HG03097 (cell line): ENCODE measurements around the gene USP31.
"Not testable (repeated sequence)": the region's sequence is repeated elsewhere in the genome, so short reads cannot be mapped to it uniquely, and the experiment has no call there.

Experiments used
- ATAC-seq: cut with Tn5 transposase; IDR thresholded peaks from one replicate; pipeline ENCODE4 v1.9.1; 2021; ENCODE audit not compliant: unreplicated experiment, low FRiP score

Gene USP31

DNA sequence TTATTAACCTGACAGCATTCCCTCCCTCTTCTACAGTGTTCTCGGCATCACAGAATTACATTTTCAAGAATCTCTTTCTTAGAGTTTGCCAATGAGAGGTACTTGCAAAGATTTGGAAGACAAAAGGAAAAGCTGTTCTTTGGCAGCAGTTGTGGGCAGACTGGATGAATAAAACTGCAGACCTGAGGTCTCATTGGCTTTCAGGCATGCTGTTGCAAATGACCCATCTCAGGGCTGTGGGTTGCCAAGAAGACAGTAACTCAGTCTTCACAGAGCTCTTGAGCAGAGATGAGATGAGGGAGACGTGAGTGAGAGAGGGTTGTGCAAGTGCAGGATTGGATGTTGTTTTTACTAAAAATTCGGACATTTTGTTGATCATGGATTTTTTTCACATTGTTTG lies 11.3 kb upstream of the USP31 start:
- ATAC-seq: no peak

DNA sequence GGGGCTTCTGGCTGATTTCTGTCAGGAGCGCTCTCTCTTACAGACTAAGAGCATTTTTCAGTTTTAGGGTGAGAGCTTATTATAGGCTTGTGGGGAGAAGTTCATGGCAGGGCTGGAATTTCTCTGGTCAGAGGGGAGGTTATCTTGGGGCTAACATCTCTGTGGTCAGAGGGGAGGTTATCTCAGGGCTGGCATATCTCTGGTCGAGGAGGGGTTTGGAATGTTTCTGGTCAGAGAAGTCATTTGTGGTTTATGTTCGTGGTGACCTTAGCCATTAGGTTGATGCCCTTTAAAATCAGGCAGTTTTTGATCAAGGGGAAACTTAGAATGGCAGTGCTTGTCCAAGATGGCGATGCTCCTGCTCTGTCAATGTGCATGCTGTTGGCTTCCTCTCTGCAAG lies 10.8 kb upstream of the USP31 start:
- ATAC-seq: no peak

DNA sequence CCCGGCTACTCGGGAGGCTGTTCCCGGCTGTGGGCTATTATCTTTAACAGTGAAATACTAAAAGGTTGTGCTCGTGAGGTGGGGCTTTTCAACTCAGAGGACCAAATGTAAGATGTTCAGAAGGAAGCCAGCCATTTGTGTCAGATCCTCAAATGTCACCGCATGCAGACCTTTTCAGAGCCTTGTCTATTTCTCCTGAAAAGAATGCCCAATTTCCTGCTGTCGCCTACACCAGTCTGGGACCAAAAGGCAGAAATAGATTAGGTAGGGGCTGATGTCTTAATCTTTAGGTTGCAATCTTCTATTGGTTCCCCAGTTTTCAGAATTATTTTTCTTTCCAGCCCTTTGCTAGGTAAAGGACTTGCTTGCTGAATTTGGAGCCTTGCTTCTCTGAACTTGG lies 8.9 kb upstream of the USP31 start:
- no peak for ATAC-seq

DNA sequence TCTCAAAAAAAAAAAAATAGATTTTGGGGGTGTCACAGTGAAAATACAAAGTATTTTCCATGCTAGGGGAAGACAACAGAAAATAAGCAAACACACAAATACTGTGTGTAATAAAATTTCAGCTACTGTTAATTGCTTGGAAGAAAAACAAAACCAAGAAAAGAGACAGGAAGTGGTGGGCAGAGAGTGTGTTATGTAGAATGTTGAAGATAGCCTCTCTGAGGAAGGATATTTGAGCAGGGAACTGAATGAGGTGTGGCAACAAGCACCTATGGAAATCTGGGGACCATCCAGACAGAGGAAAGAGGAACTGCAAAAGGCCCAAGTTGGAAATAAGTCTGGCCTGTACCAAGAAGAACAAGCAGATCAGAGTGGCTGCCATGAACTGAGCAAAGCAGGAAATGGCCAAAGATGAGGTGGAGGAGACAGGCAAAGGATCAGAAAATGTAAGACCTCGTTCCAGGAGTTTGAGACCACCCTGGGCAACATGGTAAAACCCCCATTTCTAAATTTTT lies 7.8 kb upstream of the USP31 start:
- no peak for ATAC-seq

DNA sequence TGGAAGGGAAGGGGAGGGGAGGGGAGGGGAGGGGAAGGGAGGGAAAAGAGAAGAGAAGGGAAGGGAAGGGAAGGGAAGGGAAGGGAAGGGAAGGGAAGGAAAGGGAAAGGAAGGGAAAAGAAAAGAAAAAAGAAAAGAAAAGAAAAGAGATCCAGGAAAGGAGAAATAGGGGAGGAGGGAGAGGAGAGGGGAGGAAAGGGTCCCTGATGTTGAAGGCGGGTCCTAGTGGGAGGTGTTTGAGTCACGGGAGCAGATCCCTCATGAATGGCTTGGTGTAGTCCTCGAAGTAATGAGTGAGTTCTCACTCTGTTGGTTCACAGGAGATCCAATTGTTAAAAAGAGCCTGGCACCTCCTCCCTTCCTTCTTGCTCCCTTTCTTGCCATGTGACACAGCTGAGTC lies 6.9 kb upstream of the USP31 start:
- no peak for ATAC-seq

DNA sequence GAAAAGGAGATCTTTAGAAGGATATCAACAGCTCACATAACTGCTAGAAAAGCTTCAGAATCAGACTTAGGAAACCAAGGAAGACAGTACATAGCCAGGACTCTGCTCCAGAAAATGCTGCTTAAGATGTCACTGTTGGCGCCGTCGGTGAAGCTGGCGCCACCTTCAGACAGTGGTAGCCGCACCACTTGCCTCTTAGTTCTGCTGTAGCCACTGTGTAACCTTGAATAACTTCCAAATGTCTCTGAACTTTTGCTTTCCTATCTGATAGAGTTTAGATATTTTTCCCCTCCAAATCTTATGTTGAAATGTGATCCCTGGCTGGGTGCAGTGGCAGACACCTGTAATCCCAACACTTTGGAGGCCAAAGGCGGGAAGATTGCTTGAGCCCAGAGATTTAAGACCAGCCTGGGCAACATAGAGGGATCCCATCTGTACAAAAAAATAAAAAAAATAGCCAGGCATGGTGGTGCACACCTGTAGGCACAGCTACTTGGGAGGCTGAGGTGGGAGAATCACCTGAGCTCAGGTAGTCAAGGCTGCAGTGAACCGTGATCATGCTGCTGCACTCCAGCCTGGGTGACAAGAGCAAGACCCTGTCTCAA lies 6.3 kb upstream of the USP31 start:
- no peak for ATAC-seq

DNA sequence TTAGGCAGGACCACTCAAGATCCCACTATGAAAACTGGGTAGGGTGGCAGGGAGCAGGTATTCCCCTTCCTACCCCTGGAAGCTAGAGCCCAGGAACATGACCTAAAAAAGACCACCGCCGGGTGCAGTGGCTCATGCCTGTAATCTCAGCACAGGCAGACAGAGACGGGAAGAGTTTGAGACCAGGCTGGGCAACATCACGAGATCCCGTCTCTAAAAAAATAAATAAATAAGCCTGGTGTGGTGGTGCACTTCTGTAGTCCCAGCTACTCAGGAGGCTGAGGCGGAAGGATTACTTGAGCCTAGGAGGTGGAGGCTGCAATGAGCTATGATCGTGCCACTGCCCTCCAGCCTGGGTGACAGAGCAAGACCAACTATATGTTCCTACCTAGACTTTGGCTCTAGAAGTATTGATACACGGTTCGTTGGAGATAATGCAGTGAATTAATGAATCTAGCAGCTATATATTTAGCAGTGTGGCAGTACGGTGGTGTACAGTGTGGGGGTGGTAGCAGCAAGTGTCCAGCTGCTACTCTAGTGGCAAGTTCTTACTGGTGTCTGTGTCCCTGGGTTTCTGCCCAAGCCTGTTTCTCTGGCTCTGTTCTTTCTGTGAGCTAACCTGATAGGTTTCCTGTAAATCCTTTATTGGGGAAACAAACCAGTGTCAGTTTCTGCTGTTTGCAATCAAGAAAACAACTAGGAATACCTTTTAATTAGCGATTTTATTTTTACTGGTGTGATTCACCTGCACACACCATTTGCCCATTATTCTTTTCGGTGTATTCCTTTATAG lies 3.3 kb upstream of the USP31 start:
- ATAC-seq: no peak

DNA sequence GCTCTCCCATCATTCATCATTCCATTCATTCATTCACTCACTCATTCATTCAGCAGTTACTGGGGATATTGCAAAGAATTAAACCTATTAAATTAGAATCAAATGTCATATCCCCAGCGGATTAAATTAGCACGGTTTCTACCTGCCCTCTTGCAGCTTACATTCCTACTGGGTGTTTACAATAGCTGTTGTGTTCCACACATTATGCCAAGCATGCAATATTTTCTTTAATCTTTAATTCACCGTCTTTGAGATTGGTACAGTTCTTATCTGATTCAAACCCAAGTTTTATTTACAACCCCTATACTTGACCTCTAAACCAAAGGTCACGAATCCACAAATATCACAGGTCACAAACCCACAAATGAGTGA lies 727 bp upstream of the USP31 start:
- no peak for ATAC-seq

DNA sequence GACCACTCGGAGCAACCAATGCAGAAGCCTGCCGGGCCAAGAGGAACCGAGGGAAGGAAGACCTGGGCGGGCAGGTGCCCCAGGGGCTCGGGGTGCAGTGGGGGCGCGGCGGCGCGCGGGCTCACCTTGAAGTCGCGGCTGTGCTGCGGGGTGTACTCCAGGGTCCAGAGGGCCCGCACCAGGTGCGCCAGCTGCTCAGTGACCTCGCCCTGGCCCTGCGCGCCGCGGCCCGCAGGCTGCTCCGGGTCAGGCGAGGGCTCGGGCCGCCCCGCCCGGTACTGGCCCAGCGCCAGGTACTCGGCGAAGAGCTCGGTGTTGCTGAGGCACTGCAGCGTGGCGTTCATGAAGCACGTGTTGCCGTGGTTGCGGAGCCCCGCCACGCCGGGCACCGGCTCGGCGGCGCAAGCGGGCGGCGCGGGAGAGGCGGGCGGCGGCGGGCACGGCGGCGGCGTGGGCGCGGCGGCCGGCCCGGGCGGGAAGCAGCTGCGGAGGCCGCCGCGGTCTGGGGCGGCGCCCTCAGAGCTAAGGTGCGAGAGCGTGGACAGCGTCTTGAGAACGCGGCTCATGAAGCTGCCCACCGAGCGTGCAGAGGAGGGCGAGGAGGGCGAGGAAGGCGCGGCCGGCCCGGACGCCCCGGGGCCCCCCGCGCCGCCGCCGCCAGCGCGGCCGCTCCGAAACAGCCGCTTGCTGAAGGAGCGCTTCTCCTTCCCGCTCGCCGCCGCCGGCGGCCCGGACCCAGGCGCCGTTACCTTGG lies 562 bp downstream of the USP31 start:
- peak; percentile 35 for ATAC-seq

DNA sequence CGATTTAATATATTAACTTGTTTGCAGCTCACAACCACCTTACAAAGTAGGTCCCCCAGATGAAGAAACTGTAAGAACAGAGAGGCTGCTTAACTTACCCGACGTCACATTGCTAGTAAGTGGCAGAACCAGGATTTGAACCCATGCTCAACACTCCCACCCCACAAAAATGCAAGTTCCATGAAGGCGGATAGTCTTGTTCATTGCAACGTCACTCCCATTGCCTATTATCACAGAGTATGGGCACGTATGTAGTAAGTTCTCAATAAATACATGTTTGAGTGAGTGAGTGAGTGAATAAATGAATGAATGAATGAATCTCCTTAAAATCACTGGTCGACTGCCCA lies 1.1 kb downstream of the USP31 start:
- ATAC-seq: no peak

DNA sequence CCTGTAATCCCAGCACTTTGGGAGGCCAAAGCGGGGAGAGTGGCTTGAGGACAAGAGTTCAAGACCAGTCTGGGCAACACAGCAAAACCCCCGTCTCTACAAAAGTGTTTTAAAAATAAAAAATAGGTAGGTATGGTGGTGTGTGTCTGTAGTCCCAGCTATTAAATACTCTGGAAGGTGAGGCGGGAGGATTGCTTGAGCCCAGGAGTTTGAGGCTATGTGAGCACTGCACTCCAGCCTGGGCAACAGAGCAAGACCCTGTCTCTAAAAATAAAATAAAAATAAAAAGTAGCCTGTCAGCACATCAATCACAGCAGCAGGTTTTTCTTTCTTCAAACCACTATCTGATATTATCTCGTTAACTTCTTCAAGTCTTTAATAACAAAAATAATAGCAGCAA lies 1.6 kb downstream of the USP31 start:
- ATAC-seq: no peak

DNA sequence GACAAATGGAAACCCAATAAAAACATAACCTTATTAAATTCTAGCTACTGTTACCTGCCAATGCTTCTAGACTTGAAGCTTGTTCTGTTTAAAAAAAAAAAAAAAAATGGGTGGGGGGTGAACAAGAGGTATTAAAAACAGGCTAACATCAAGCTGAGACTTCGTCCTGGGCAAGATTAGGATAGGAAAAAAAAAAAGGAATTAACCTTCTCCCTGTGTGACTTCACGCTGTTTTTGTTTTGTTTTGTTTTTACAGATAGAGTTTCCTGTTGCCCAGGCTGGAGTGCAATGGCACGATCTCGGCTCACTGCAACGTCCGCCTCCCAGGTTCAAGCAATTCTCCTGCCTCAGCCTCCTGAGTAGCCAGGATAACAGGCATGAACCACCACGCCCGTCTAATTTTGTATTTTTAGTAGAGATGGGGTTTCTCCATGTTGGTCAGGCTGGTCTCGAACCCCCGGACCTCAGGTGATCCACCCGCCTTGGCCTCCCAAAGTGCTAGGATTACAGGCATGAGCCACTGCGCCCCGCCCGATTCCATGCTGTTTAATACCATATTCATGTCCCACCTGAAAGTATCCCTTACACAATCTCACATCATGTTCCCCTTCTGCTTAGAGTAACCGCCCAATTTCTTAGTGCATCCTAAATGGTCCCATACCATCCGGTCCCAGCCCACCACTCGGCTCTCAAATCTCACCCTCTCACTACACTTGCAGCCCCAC lies 2.2 kb downstream of the USP31 start:
- no peak for ATAC-seq

DNA sequence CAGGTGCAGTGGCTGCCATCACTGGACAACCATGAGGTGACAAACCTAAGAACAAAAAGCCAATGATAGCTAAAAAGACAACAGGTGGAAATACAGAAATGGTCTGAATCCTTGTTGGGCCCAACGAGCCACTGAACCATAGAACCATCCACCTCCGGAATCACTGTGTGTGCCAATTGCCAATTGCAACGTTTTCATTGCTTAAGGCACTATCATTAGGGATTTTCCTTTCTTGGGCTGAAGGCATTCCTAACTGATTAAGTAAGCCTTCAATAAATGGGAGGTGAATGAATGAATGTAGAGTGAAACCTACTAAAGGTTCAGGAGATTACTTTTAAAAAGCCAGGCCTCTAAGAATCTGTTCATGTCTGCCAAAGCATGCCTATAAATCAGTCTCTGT lies 3.6 kb downstream of the USP31 start:
- no peak for ATAC-seq

DNA sequence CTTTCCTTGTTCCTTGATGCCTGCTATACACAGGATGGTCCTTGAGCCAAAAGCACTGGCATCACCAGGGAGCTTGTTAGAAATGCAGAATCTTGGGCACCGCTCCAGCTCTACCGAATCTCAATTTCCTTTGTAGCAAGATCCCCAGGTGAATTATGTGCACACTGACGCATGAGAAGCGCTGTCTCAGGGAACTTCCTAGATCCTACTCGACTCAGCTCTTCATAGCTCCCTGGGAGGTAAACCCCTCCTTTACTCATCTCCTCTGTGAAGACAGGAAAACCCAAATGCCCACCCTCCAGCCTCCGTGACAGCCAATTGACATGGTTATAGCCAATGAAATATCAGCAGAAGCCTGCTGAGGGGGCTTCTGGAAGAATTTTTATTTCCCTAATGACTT lies 4.1 kb downstream of the USP31 start:
- no peak for ATAC-seq

DNA sequence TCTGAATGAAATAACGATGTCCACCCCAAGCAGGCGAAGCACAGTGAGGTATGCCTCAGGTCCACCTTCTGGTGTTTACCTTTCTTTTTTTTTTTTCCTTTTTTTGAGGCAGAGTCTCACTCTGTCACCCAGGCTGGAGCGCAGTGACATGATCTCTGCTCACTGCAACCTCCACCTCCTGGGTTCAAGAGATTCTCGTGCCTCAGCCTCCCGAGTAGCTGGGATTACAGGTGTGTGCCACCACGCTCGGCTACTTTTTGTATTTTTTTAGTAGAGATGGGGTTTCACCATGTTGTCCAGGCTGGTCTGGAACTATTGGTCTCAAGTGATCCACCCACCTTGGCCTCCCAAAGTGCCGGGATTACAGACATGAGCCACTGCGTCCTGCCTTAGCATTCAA lies 4.9 kb downstream of the USP31 start:
- ATAC-seq: not testable (repeated sequence)

DNA sequence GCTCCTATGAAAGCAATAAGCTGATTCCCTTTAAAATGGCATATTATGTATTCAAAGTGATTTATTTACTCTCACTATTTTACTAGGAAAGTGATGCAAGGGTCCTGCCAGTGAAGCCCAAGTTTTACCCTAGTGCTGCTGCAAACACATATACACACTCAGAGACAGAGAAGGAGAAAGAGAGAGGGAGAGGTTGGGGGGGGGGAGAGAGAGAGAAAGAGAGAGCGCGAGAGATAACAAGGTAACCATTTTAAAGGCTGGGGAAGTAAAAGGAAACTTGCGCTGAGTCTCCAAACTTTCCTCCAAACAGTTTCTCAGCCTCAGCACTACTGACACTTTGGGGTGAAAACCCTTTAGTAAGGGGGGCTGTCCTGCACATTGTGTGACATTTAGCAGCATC lies 5.9 kb downstream of the USP31 start:
- no peak for ATAC-seq

DNA sequence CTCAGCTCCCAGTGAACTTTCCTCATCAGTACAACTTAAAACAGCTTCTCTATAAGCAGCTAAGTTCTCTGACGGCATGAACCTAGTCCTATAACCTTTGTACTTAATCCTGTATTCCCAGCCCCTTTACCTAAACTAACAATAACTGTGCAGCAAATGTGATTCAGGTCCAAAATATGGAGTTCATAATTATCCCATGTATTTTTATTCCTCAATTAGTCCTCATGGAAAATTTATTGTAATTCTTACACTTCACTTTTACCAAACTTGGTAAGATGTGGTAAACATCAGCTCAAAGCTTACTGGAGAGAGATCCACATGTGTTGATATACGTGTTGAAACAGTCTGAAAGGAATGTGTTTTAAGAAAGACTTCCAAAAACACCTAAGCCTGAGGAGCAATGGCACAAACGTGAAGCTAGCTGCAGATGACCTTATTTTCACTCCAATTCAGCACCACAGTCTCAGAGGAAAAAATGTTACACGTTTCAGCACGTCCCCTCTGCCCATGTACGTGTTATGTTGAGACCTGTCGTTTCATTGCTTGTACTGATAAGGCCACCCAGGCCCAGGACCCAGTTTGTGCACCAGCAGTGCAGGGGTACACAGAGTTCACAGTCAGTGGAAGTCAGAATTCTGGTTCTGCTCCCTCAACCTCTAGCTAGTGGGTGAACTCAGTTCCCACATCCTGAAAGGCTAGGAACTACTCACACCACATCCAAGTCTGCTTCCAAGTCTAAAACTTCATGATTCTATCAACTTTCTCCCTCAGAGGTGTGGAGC lies 7.1 kb downstream of the USP31 start:
- ATAC-seq: no peak

DNA sequence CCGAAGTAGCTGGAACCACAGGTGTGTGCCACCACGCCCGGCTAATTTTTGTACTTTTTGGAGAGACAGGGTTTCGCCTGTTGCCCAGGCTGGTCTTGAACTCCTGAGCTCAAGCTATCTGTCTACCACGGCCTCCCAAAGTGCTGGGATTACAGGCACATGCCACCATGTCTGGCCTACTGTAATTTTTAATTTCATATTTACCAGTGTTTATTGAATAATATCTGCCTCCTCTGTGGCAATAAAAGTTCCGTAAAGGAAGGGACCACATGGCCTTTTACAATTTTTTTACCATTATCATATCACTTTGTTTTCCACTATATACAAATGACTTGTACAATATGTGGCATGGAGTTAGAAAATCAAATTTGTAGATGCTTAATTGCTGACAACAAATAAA lies 7.8 kb downstream of the USP31 start:
- ATAC-seq: no peak

DNA sequence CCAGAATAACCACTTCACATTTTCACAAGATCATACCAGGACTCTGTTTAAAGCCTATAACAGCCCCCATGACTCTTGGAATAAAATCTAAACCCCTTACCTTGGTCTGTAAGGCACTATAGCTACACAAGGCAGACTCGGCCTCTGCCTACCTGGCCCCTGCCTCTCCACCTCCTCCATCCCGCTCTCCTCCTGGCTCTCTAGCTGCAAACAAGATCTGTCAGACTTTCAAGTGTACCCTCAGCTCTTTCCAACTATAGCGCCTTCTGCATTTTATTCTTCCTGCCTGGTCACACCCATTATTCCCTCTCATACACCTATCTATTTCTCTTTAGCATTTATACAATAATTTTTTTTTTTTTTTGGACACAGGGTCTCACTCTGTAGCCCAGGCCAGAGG lies 8.2 kb downstream of the USP31 start:
- ATAC-seq: no peak

DNA sequence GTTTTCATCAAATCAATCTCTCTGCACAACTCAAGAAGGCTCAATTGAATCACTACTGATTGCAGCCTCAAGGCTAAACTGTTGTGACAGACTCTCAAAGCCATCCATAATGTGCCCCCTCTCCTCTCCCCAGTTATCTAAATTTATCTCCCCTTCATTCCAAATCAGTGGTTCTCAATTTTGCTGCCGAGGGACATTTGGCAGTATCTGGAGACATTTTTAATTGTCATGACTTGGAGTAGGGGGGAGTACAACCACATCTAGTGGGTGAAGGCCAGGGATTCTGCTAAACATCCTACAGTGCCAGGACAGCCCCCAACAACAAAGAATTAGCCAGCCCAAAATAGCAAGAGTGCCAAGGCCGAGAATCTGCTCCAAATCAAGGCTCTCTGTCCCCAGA lies 9.1 kb downstream of the USP31 start:
- no peak for ATAC-seq
